Measurements from ENCODE around the gene DLD.

The DLD gene

DNA sequence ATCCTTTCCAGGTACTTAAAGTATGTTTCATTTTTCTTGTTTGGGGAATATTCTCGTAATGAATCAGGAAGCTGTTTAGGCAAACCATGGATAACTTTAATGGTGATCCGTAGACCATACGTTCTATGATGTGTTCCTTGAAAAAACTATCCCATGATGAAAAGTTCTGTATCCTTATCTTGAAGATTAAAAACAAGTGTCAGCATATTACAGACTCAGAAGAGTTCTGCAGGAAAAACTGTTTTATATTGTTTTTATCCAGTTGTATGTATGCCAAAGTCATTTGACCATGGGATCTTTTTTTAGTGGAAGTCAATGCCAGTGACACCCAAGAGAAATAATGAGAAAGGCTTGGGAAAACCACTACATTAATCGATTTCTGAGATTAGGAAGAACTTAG, 52.0 kb downstream of the DLD start:
- in situ Hi-C loops (cut with HindIII; ENCODE audit: low sequenced_read_pairs): no loop called here
- TF ChIP-seq, protein P1, sequence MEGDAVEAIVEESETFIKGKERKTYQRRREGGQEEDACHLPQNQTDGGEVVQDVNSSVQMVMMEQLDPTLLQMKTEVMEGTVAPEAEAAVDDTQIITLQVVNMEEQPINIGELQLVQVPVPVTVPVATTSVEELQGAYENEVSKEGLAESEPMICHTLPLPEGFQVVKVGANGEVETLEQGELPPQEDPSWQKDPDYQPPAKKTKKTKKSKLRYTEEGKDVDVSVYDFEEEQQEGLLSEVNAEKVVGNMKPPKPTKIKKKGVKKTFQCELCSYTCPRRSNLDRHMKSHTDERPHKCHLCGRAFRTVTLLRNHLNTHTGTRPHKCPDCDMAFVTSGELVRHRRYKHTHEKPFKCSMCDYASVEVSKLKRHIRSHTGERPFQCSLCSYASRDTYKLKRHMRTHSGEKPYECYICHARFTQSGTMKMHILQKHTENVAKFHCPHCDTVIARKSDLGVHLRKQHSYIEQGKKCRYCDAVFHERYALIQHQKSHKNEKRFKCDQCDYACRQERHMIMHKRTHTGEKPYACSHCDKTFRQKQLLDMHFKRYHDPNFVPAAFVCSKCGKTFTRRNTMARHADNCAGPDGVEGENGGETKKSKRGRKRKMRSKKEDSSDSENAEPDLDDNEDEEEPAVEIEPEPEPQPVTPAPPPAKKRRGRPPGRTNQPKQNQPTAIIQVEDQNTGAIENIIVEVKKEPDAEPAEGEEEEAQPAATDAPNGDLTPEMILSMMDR (IDR thresholded peaks at IDR 0.05; ENCODE audit: low read depth, low read length): no peak
- no peak for DNase-seq (ENCODE audit: low read depth, low spot score)
- H3K4me3 ChIP-seq (ENCODE audit: low read depth, low read length): no peak overlapping the region

GRCh38 chr7:107944411-107945169, 53.6 kb downstream of the DLD start:
- in situ Hi-C loops (cut with HindIII; ENCODE audit: low sequenced_read_pairs): no loop called here
- no peak overlapping the region for H3K4me3 ChIP-seq (ENCODE audit: low read depth, low read length)
- TF ChIP-seq, protein P1 (IDR thresholded peaks at IDR 0.05; ENCODE audit: low read depth, low read length): no peak
- no peak for DNase-seq (ENCODE audit: low read depth, low spot score)

GRCh38 chr7:107945332-107945731, 54.3 kb downstream of the DLD start:
- in situ Hi-C loops (cut with HindIII; ENCODE audit: low sequenced_read_pairs): no loop called here
- TF ChIP-seq, protein P1 (IDR thresholded peaks at IDR 0.05; ENCODE audit: low read depth, low read length): no peak

DNA sequence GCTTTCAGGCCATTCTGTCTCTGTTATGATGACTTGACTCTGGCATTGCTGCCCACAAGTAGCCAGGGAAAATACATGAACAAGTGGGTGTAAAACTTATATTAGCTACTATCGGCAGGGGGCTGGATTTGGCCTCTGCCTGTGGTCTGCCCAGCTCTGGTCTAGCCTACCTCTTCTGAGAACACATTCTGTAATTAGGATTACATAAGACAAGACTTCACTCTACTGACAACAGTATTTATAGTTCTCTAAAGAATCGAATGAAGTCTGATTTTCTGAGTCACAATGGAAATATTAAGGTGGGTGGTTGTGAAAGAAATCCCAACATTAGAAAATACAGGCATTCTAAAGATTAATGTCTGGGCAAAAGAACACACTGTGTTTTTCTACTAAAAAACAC, 55.5 kb downstream of the DLD start:
- H3K4me3 ChIP-seq (ENCODE audit: low read depth, low read length): no peak overlapping the region
- TF ChIP-seq, protein P1 (IDR thresholded peaks at IDR 0.05; ENCODE audit: low read depth, low read length): no peak
- in situ Hi-C loops (cut with HindIII; ENCODE audit: low sequenced_read_pairs): no loop called here
- peak; percentile 48 for DNase-seq (ENCODE audit: low read depth, low spot score)

More at GRCh38 chr7:107945332-107945731, 54.3 kb downstream of the DLD start:
- no peak for DNase-seq (ENCODE audit: low read depth, low spot score)
- H3K4me3 ChIP-seq (ENCODE audit: low read depth, low read length): no peak overlapping the region

- in situ Hi-C loops (cut with HindIII; ENCODE audit: low sequenced_read_pairs): no loop called here
- no peak overlapping the region for H3K4me3 ChIP-seq (ENCODE audit: low read depth, low read length)
- TF ChIP-seq, protein P1 (IDR thresholded peaks at IDR 0.05; ENCODE audit: low read depth, low read length): no peak
These were observed 55.9 kb downstream of the DLD start for GRCh38 chr7:107946881-107947280.

GRCh38 chr7:107948645-107949442, 57.9 kb downstream of the DLD start:
- TF ChIP-seq, protein P1 (IDR thresholded peaks at IDR 0.05; ENCODE audit: low read depth, low read length): no peak
- DNase-seq (ENCODE audit: low read depth, low spot score): peak; percentile 93
- H3K4me3 ChIP-seq (ENCODE audit: low read depth, low read length): no peak overlapping the region
- in situ Hi-C loops (cut with HindIII; ENCODE audit: low sequenced_read_pairs): no loop called here

More at GRCh38 chr7:107946881-107947280, 55.9 kb downstream of the DLD start:
- no peak for DNase-seq (ENCODE audit: low read depth, low spot score)

Measured in astrocyte of the spinal cord (primary cell).